GM19043 (cell line): ENCODE results near the gene MPRIP.

ENCODE experiments used
- ATAC-seq: cut with Tn5 transposase; IDR thresholded peaks from one replicate; pipeline ENCODE4 v1.9.1; 2021; ENCODE audit warnings: low read depth; ENCODE audit not compliant: unreplicated experiment

The MPRIP gene

GRCh38 chr17:17225901-17226300 lies 183.6 kb downstream of the MPRIP start:
- no peak for ATAC-seq

DNA sequence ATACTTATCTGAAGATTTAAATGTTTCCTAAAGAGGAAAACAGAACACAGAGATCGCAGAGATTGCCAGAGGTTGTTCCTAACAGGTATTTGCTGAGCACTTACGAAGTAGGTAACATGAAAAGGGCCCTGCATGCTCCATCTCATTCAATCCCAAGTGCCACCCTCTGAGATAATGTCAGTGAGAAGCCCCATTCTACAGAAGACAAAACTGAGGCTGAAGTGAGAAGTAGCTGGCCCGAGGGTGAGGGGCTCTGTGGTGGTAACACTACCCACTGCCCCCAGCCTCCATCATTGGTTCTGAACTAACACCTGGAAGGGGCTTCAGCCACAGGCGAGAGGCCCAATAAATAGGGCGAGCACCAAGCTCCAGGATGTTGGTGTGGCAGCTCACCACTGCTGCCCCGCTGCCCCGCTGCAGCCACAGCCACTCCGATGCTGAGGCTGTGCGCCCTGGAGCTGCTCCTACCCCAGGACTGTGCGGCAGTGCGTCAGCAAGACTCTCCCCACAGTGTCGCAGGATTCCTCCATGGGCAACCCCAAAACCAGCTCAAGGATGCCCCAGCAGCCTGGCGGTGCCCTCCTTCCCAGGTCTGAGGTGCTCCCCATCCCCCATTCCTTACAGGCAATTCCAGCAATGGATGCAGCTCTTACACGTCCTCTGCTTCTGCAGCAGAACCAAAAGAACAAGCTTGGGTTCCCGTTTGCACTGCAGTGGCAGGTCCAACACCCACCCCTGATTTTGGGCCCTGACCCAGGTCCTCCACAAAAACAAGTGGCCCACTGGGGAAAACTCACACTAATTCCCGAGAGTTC lies 184.4 kb downstream of the MPRIP start:
- ATAC-seq: no peak

DNA sequence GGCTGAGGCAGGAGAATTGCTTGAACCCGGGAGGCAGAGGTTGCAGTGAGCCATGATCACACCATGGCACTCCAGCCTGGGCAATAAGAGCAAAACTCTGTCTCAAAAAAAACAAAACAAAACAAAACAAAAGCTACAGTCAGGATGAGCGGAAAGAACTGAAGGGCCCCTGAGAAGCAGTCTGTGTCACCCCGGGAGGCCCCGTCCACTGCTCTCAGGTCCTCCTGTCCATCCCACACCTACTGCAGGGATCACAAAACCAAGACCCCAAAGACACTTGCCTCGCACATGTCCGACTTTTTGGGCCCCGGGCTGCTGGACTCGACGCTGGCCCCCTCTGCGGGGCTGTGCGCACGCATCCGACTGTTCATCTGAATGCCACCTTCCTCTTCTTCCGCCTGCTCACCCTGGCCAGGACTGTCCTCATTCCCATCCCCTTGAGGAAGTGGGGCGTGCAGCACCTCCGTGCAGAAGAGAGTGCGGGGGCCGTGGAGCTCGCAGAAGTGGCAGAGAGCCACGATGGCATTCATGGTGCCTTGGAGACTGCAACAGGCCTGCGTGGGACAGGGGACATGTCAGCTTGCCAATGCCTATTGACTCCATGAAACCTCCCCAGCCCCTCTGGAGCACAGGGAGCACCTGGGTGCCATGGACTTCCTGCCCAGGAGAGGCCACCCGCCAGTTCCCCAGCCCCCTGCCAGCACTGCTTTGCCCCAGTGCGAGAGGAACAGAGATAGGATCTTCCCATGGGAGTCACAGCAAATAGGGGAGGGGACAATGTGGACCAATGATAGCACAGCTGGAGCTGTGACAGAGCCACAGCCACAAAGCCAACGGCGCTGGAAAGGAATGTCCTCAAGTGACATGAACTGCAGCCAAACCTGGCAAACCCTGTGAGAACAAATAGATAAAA lies 185.6 kb downstream of the MPRIP start:
- ATAC-seq: no peak

- no peak for ATAC-seq
These were observed 186.4 kb downstream of the MPRIP start for GRCh38 chr17:17228521-17229279.

GRCh38 chr17:17229416-17230384 lies 187.4 kb downstream of the MPRIP start:
- ATAC-seq: no peak

DNA sequence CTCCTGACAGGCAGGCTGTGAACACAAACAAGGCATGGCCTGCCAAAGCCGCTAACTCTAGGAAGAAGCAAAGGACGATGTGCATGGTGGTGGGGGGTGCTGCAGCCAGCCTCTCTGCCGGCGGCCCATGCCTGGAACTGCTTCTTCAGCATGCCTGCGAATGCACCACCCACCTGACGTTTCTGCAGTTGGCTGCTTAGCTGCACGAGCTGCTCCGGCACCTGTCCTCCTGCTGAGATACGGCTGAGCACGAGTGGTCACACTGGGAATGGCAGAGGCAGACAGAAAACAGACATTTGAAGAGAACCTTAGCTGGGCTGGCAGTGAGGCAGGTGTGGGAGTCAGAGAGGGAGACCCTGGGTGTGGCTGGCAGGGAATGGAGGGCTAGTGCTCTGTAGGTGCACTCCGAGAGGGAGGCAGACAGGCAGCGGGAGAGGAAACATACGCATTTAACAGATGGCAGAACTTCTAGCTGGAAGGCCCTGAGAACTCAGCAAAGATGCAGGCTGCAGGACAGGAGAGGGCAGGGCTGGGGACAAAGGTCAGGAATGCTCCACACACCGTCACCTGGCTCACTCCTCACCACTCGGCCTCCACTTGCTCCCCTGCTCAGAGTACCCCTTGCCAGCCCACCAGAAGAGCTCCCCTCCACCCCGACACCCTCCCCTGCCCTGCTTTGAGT lies 189.5 kb downstream of the MPRIP start:
- no peak for ATAC-seq

DNA sequence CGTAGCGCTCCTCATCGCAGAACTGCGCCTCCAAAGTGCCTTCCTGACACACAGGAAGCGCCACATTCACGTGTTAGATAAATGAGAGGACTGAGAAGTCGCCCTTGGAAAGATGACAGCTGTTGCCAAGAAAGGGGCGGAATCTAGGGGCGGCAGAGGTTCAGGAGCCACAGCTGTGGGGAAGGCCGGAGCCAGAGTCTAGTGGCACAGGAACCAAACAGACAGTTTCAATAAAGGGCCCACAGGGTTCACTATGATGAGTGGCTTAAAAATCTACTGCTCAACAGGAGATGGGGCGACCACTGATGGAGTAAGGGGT lies 190.0 kb downstream of the MPRIP start:
- no peak for ATAC-seq

GRCh38 chr17:17235212-17236174 lies 193.2 kb downstream of the MPRIP start:
- ATAC-seq: no peak

DNA sequence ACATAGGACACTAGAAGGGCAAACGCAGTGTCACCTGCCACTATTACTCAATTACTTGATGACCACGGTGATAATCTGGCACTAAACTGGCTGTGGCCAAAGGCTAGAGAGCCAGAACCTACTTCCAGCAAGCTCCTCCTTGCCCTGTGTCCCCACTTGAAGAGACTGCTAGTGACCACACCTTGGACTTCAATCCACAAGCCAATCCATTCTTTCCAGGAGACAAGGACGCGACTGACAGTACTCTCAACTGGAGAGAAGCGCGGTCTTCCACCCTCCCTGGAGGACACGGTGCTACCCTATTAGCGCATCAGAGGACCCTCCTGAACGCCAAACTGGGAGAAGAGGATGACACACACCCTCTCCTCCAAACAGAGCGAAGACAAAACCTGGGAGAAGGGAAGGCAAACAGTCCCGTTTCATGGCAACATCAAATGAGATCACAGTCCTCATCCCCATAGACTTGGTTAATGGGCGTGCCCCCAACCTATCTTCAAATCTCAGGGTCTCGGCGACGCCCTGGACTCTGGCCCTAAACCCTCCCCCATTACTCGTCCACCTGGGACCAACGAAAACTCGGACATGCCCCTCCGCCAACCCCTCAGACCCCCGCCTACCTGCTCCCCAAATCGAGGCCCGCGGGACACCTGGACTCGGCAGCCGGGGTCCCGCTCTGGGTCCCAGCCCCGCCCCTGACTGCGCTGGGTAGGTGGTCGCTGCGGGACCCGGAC lies 194.2 kb downstream of the MPRIP start:
- peak; percentile 23 for ATAC-seq

DNA sequence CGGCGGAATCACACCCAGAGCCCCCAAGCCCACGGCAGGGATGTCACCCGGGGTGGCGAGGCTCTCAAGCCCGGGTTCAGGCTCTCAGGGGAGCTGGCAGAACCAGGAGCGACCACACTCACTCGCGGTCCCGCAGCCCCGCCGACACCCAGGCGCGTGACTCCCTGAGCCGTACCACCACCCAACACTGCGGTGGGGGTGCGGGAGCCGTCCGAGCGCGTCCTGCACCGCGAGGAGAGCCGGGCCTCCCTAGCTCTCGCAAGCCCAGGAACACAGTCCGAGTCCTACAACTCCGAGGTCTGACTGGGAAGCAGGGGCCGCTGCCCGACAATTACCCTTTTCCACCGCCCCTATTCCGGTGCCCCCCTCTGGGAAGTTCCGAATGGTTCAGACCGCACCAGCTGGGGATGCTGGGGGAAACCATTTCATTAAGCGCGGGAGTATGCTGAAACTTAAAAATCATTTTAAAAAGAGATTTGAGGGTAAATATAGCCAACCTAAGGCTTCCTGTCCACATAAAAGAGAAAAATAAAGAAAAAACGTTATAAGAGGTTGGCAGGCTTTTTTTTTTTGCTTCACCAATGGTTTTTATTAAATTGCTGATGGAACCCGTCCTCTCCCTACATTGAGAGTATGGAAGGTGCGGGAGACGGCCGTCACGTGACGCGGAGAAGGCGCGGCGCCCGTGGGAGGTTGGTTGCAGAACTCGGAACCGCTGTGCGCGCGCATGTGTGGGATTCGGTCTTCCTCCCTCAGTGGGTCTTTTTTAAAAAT lies 195.0 kb downstream of the MPRIP start, which contains the start of gene FLCN:
TSS of gene FLCN (minus strand) at position 143 of the 774 bp plus-strand sequence. CDS start 9,031 bp downstream, outside the sequence.
- ATAC-seq: peak; percentile 56

GRCh38 chr17:17239832-17240231 lies 197.6 kb downstream of the MPRIP start:
- no peak for ATAC-seq

GRCh38 chr17:17241656-17242055 lies 199.4 kb downstream of the MPRIP start:
- ATAC-seq: no peak

GRCh38 chr17:17242246-17242645 lies 200.0 kb downstream of the MPRIP start:
- ATAC-seq: no peak
